Measurements from ENCODE around the gene CPLX4.

- TF ChIP-seq POLR2AphosphoS5 (IDR thresholded peaks at IDR 0.05) = no peak
- no peak for TF ChIP-seq POLR2A (IDR thresholded peaks at IDR 0.05)
- TF ChIP-seq CTCF (IDR thresholded peaks at IDR 0.05) = no peak
Measured at GRCh38 chr18:59298871-59299270, 19.6 kb downstream of the CPLX4 start.
